Measurements from ENCODE around the gene TCF12. TPM values are rescaled to one million over a fixed set of nuclear protein-coding genes. Genes with fewer than 3 reads are reported as not detected.

TCF12 gene
- total RNA-seq, 1 donor from 2014 or later, result 84.6 TPM

- TF ChIP-seq CTCF (IDR thresholded peaks at IDR 0.05; ENCODE audit: insufficient read depth, low read length, poor library complexity, severe bottlenecking), result no peak
- H3K36me3 ChIP-seq (ENCODE audit: control insufficient read depth, insufficient read depth, low read length), result no peaks in the 10 kb centered on the region
- no peaks in the 10 kb centered on the region for H3K27me3 ChIP-seq (ENCODE audit: control insufficient read depth, insufficient read depth, low read length)
- DNase-seq (ENCODE audit: low read depth), result no peak
- H3K4me3 ChIP-seq (ENCODE audit: low read depth, low read length), result peak overlapping the region; percentile 98
Observed at GRCh38 chr15:56917652-56918045, 795 bp upstream of the TCF12 start.

- no peak for DNase-seq (ENCODE audit: low read depth)
- Histone ChIP-seq H3K27me3 (ENCODE audit: control insufficient read depth, insufficient read depth, low read length) (no peaks in the 10 kb centered on the region), H3K4me3 (ENCODE audit: low read depth, low read length) (peak overlapping the region; percentile 98), H3K36me3 (ENCODE audit: control insufficient read depth, insufficient read depth, low read length) (no peaks in the 10 kb centered on the region)
- TF ChIP-seq CTCF (IDR thresholded peaks at IDR 0.05; ENCODE audit: insufficient read depth, low read length, poor library complexity, severe bottlenecking), result no peak
Observed at GRCh38 chr15:56919031-56919608, 676 bp downstream of the TCF12 start.

GRCh38 chr15:56919609-56920366, 1.3 kb downstream of the TCF12 start:
- H3K4me3 ChIP-seq (ENCODE audit: low read depth, low read length), result peak overlapping the region; percentile 98
- no peak for DNase-seq (ENCODE audit: low read depth)

GRCh38 chr15:56920367-56920627, 1.9 kb downstream of the TCF12 start:
- TF ChIP-seq CTCF (IDR thresholded peaks at IDR 0.05; ENCODE audit: insufficient read depth, low read length, poor library complexity, severe bottlenecking), result no peak
- Histone ChIP-seq H3K4me3 (ENCODE audit: low read depth, low read length) (peak overlapping the region; percentile 98), H3K36me3 (ENCODE audit: control insufficient read depth, insufficient read depth, low read length) (no peaks in the 10 kb centered on the region), H3K27me3 (ENCODE audit: control insufficient read depth, insufficient read depth, low read length) (no peaks in the 10 kb centered on the region)
- DNase-seq (ENCODE audit: low read depth), result no peak

More at GRCh38 chr15:56919609-56920366, 1.3 kb downstream of the TCF12 start:
- no peak for TF ChIP-seq CTCF (IDR thresholded peaks at IDR 0.05; ENCODE audit: insufficient read depth, low read length, poor library complexity, severe bottlenecking)
- H3K36me3 ChIP-seq (ENCODE audit: control insufficient read depth, insufficient read depth, low read length), result no peaks in the 10 kb centered on the region
- no peaks in the 10 kb centered on the region for H3K27me3 ChIP-seq (ENCODE audit: control insufficient read depth, insufficient read depth, low read length)

- Histone ChIP-seq H3K4me3 (ENCODE audit: low read depth, low read length) (no peak overlapping the region), H3K36me3 (ENCODE audit: control insufficient read depth, insufficient read depth, low read length) (no peaks in the 10 kb centered on the region), H3K27me3 (ENCODE audit: control insufficient read depth, insufficient read depth, low read length) (no peaks in the 10 kb centered on the region)
- no peak for TF ChIP-seq CTCF (IDR thresholded peaks at IDR 0.05; ENCODE audit: insufficient read depth, low read length, poor library complexity, severe bottlenecking)
- no peak for DNase-seq (ENCODE audit: low read depth)
Observed at GRCh38 chr15:56923174-56923591, 4.7 kb downstream of the TCF12 start.

- DNase-seq (ENCODE audit: low read depth), result no peak
- TF ChIP-seq CTCF (IDR thresholded peaks at IDR 0.05; ENCODE audit: insufficient read depth, low read length, poor library complexity, severe bottlenecking), result no peak
Observed at GRCh38 chr15:56927816-56928215, 9.4 kb downstream of the TCF12 start.

More at GRCh38 chr15:56927816-56928215, 9.4 kb downstream of the TCF12 start:
- Histone ChIP-seq H3K27me3 (ENCODE audit: control insufficient read depth, insufficient read depth, low read length) (no peaks in the 10 kb centered on the region), H3K36me3 (ENCODE audit: control insufficient read depth, insufficient read depth, low read length) (no peaks in the 10 kb centered on the region), H3K4me3 (ENCODE audit: low read depth, low read length) (no peak overlapping the region)

All from kidney epithelial cell (primary cell).